GM06990 (cell line): ENCODE data around the gene RGS16.

Source experiments
- DNase-seq: peaks from one replicate; pipeline ENCODE4 v3.0.0-alpha.2; 2011; ENCODE audit not compliant: insufficient read length; ENCODE audit errors: extremely low read depth
- H3K27me3 ChIP-seq: replicated peaks from 2 replicates; pipeline ENCODE4 v1.6.0; 2011; ENCODE audit warnings: low read length; ENCODE audit not compliant: control insufficient read depth, insufficient read depth
- H3K36me3 ChIP-seq: 2 replicates; pipeline ENCODE4 v1.5.1; 2011; ENCODE audit warnings: low read length; ENCODE audit not compliant: control insufficient read depth, insufficient read depth
- H3K4me3 ChIP-seq: replicated peaks from 2 replicates; pipeline ENCODE4 v1.5.1; 2011; ENCODE audit warnings: low read depth, mild to moderate bottlenecking, control low read depth, low read length
- CTCF ChIP-seq: IDR thresholded peaks from 2 replicates; pipeline ENCODE4 v1.5.1; 2011; ENCODE audit warnings: low read length, control low read depth, mild to moderate bottlenecking, inconsistent platforms; ENCODE audit not compliant: insufficient read depth, poor library complexity, severe bottlenecking

Gene RGS16

GRCh38 chr1:182563095-182563494, 41.1 kb downstream of the RGS16 start:
- no peaks in the 10 kb centered on the region for H3K36me3 ChIP-seq
- no peak overlapping the region for H3K4me3 ChIP-seq
- DNase-seq, result no peak
- TF ChIP-seq CTCF, result no peak
- no peaks in the 10 kb centered on the region for H3K27me3 ChIP-seq

- TF ChIP-seq CTCF, result no peak
- DNase-seq, result no peak
- no peaks in the 10 kb centered on the region for H3K36me3 ChIP-seq
- H3K27me3 ChIP-seq, result no peaks in the 10 kb centered on the region
- H3K4me3 ChIP-seq, result no peak overlapping the region
Measured at GRCh38 chr1:182561456-182561855, 42.7 kb downstream of the RGS16 start.

GRCh38 chr1:182560392-182560984, 43.7 kb downstream of the RGS16 start:
- no peaks in the 10 kb centered on the region for H3K36me3 ChIP-seq

GRCh38 chr1:182556279-182556678, 47.9 kb downstream of the RGS16 start:
- no peak overlapping the region for H3K4me3 ChIP-seq
- no peaks in the 10 kb centered on the region for H3K36me3 ChIP-seq
- TF ChIP-seq CTCF, result no peak
- H3K27me3 ChIP-seq, result no peaks in the 10 kb centered on the region
- DNase-seq, result no peak

More at GRCh38 chr1:182560392-182560984, 43.7 kb downstream of the RGS16 start:
- DNase-seq, result no peak
- Histone ChIP-seq H3K4me3 (no peak overlapping the region), H3K27me3 (no peaks in the 10 kb centered on the region)
- TF ChIP-seq CTCF, result no peak

- no peak for TF ChIP-seq CTCF
- Histone ChIP-seq H3K36me3 (no peaks in the 10 kb centered on the region), H3K27me3 (no peaks in the 10 kb centered on the region), H3K4me3 (no peak overlapping the region)
- DNase-seq, result no peak
Measured at GRCh38 chr1:182555493-182555892, 48.7 kb downstream of the RGS16 start.

GRCh38 chr1:182552527-182552926, 51.7 kb downstream of the RGS16 start:
- H3K4me3 ChIP-seq, result no peak overlapping the region
- H3K27me3 ChIP-seq, result no peaks in the 10 kb centered on the region
- H3K36me3 ChIP-seq, result no peaks in the 10 kb centered on the region
- no peak for TF ChIP-seq CTCF
- DNase-seq, result no peak
